Keratinocyte (primary cell): ENCODE measurements around the gene DUSP6. TPM values are rescaled to one million over a fixed set of nuclear protein-coding genes. Genes with fewer than 3 reads are reported as not detected.

ENCODE experiments used
- DNase-seq: peaks from one replicate; pipeline ENCODE4 v3.0.0-alpha.2; 2011; ENCODE audit warnings: low read depth, missing footprints, low spot score
- FAIRE-seq: peaks from 2 replicates; lab custom pipeline; 2011; peaks lifted over from hg19 to GRCh38; lab: Jason Lieb, UNC
- H2AFZ ChIP-seq: 2 replicates; pipeline ENCODE4 v1.6.0; 2012; ENCODE audit warnings: low read length, control low read depth, inconsistent platforms; ENCODE audit not compliant: control insufficient read depth
- H3K27ac ChIP-seq: 2 replicates; pipeline ENCODE4 v1.5.1; 2011; ENCODE audit warnings: low read length; ENCODE audit not compliant: control insufficient read depth, insufficient read depth
- H3K27me3 ChIP-seq: 3 replicates; pipeline ENCODE4 v1.6.0; 2011; ENCODE audit warnings: low read length; ENCODE audit not compliant: control insufficient read depth, insufficient read depth; ENCODE audit errors: extremely low read depth
- H3K36me3 ChIP-seq, 2 experiments: 2 replicates in 1 of 2; 3 replicates in 1 of 2; pipeline ENCODE4 v1.5.1; 2011; ENCODE audit warnings: low read length in 2 of 2, mild to moderate bottlenecking in 1 of 2; ENCODE audit not compliant: control insufficient read depth in 2 of 2, insufficient read depth in 2 of 2; ENCODE audit errors: extremely low read depth in 1 of 2
- H3K4me1 ChIP-seq: 3 replicates; pipeline ENCODE4 v1.5.1; 2011; ENCODE audit warnings: low read length; ENCODE audit not compliant: control insufficient read depth, insufficient read depth; ENCODE audit errors: extremely low read depth
- H3K4me2 ChIP-seq: 3 replicates; pipeline ENCODE4 v1.6.0; 2011; ENCODE audit warnings: low read depth, low read length; ENCODE audit not compliant: control insufficient read depth, insufficient read depth; ENCODE audit errors: extremely low read depth
- H3K4me3 ChIP-seq, 3 experiments: fragments of 200-600 bp in 1 of 3; sonication (generic) in 1 of 3; 2 replicates in 2 of 3; 3 replicates in 1 of 3; pipeline ENCODE4 v1.5.1; 2011 to 2016; ENCODE audit warnings: low read length in 3 of 3, mild to moderate bottlenecking in 3 of 3, control low read depth in 2 of 3, inconsistent platforms in 1 of 3, low read depth in 1 of 3, mixed read lengths in 1 of 3, mixed run types in 1 of 3, moderate library complexity in 1 of 3; ENCODE audit not compliant: control insufficient read depth in 2 of 3, insufficient read depth in 2 of 3; ENCODE audit errors: extremely low read depth in 1 of 3
- H3K79me2 ChIP-seq: 2 replicates; pipeline ENCODE4 v1.6.0; 2012; ENCODE audit warnings: low read length; ENCODE audit not compliant: control insufficient read depth, insufficient read depth
- H3K9ac ChIP-seq: 3 replicates; pipeline ENCODE4 v1.6.0; 2011; ENCODE audit warnings: low read length; ENCODE audit not compliant: control insufficient read depth, insufficient read depth; ENCODE audit errors: extremely low read depth
- H3K9me1 ChIP-seq: 3 replicates; pipeline ENCODE4 v1.6.0; 2011; ENCODE audit warnings: low read length; ENCODE audit not compliant: control insufficient read depth, insufficient read depth; ENCODE audit errors: extremely low read depth
- H3K9me3 ChIP-seq: 2 replicates; pipeline ENCODE4 v1.5.1; 2012; ENCODE audit warnings: low read depth, low read length; ENCODE audit not compliant: control insufficient read depth
- H4K20me1 ChIP-seq: 3 replicates; pipeline ENCODE4 v1.6.0; 2011; ENCODE audit warnings: low read length; ENCODE audit not compliant: control insufficient read depth, insufficient read depth; ENCODE audit errors: extremely low read depth
- CTCF ChIP-seq, 3 experiments: IDR thresholded peaks in 1 of 3; conservative IDR thresholded peaks in 1 of 3; optimal IDR thresholded peaks in 1 of 3; 2 replicates in 2 of 3; 3 replicates in 1 of 3; pipeline versions ENCODE3 to v1.5.1; 2011; ENCODE audit warnings: low read length in 3 of 3, mild to moderate bottlenecking in 3 of 3, moderate library complexity in 2 of 3, control low read depth in 1 of 3, inconsistent platforms in 1 of 3; ENCODE audit not compliant: insufficient read depth in 2 of 3; ENCODE audit errors: extremely low read depth in 1 of 3
- EZH2 ChIP-seq: IDR thresholded peaks from one replicate; pipeline ENCODE4 v1.6.1; 2012; ENCODE audit warnings: inconsistent platforms, mild to moderate bottlenecking, low read length, moderate library complexity
- dilution Hi-C: fragments of 300-500 bp; cut with MboI; formaldehyde crosslinking; loops from one replicate; pipeline ENCODE4 v1.7.0; 2020; ENCODE audit warnings: low sequenced_read_pairs; ENCODE audit not compliant: extremely low pct_ligation_motif_present
- polyA plus RNA-seq, 5 experiments: library from polyadenylated mRNA; depleted of rRNA in 3 of 5; stranded (reverse) in 3 of 5; stranded (forward) in 1 of 5; unstranded in 1 of 5; fragments of >200 nt; gene quantifications; 1 replicate in 1 of 5; 2 replicates in 3 of 5; 3 replicates in 1 of 5; pipeline versions ENCODE4 v1.2.1 to v1.2.3, GENCODE V29; 2011 to 2012; ENCODE audit warnings: missing spikeins in 2 of 5, low read depth in 1 of 5, low replicate concordance in 1 of 5

Gene DUSP6
- polyA plus RNA-seq, 1 donor (not counting 4 experiments of a cell fraction or from before 2014, with no cell fraction given) = 221 TPM

GRCh38 chr12:89366676-89367364, 14.5 kb upstream of the DUSP6 start:
- FAIRE-seq = no peak
- no peaks in the 10 kb centered on the region for H3K9me1 ChIP-seq
- no peaks in the 10 kb centered on the region for H3K79me2 ChIP-seq
- dilution Hi-C loops = no loop called here
- no peak overlapping the region for H3K4me2 ChIP-seq
- no peaks in the 10 kb centered on the region for H3K9me3 ChIP-seq
- H3K4me3 ChIP-seq = no peak overlapping the region
- no peak overlapping the region for H3K9ac ChIP-seq
- no peaks in the 10 kb centered on the region for H3K36me3 ChIP-seq
- peaks cover 50% of the 10 kb centered on the region for H3K4me1 ChIP-seq
- no peak for TF ChIP-seq EZH2
- no peak for TF ChIP-seq CTCF (optimal IDR thresholded peaks at IDR 0.05 in 1 of 3, IDR thresholded peaks at IDR 0.05 in 1 of 3, conservative IDR thresholded peaks at IDR 0.05 in 1 of 3; ENCODE audit: extremely low read depth in 1 of 3, insufficient read depth in 2 of 3, low read length in 3 of 3)
- no peak overlapping the region for H2AFZ ChIP-seq
- H4K20me1 ChIP-seq = no peaks in the 10 kb centered on the region
- H3K27me3 ChIP-seq = no peaks in the 10 kb centered on the region
- no peak for DNase-seq
- no peak overlapping the region for H3K27ac ChIP-seq

- H3K36me3 ChIP-seq = no peaks in the 10 kb centered on the region
- H3K27ac ChIP-seq = no peak overlapping the region
- H3K4me3 ChIP-seq = no peak overlapping the region
- H3K9me1 ChIP-seq = no peaks in the 10 kb centered on the region
- H2AFZ ChIP-seq = no peak overlapping the region
- no peak overlapping the region for H3K4me2 ChIP-seq
- H4K20me1 ChIP-seq = no peaks in the 10 kb centered on the region
- dilution Hi-C loops = no loop called here
- no peaks in the 10 kb centered on the region for H3K79me2 ChIP-seq
- FAIRE-seq (no peak), DNase-seq (no peak)
- TF ChIP-seq CTCF (optimal IDR thresholded peaks at IDR 0.05 in 1 of 3, IDR thresholded peaks at IDR 0.05 in 1 of 3, conservative IDR thresholded peaks at IDR 0.05 in 1 of 3; ENCODE audit: extremely low read depth in 1 of 3, insufficient read depth in 2 of 3, low read length in 3 of 3) (no peak), EZH2 (no peak)
- H3K4me1 ChIP-seq = peaks cover 30% of the 10 kb centered on the region
- no peaks in the 10 kb centered on the region for H3K9me3 ChIP-seq
- no peak overlapping the region for H3K9ac ChIP-seq
- no peaks in the 10 kb centered on the region for H3K27me3 ChIP-seq
Observed at GRCh38 chr12:89364631-89365030, 12.3 kb upstream of the DUSP6 start.
